A673 (cell line): ENCODE results near the gene BBS12. TPM values are rescaled to one million over a fixed set of nuclear protein-coding genes. Genes with fewer than 3 reads are reported as not detected.
"Not testable (repeated sequence)": the region's sequence is repeated elsewhere in the genome, so short reads cannot be mapped to it uniquely, and the experiment has no call there.

Experiments used
- BruUV-seq: library from RNA; stranded (reverse); fragments of 400-500 nt; replicated peaks from 2 replicates; lab custom pipeline; 2021; lab: Mats Ljungman, UMichigan
- CTCF ChIA-PET: fragments of 300-600 bp; sonication (Branson Sonifier 250); formaldehyde crosslinking; loops from one replicate; lab custom pipeline; 2022; ENCODE audit warnings: antibody characterized with exemption; lab: Charles Lee
- POLR2A ChIA-PET: fragments of 300-600 bp; sonication (Branson Sonifier 250); formaldehyde crosslinking; loops from one replicate; lab custom pipeline; 2022; ENCODE audit warnings: antibody characterized with exemption; ENCODE audit not compliant: low non-redundant PET; lab: Charles Lee
- DNase-seq: peaks from one replicate; pipeline ENCODE4 v3.0.0-alpha.2; 2015; ENCODE audit warnings: low spot score
- H3K27ac ChIP-seq: fragments of 200-600 bp; sonication (generic); 2 replicates; pipeline ENCODE4 v1.5.1; 2016; ENCODE audit warnings: mixed run types, low read depth, mild to moderate bottlenecking, mixed read lengths, antibody characterized with exemption, low read length; ENCODE audit not compliant: poor library complexity, severe bottlenecking
- H3K27me3 ChIP-seq: fragments of 200-600 bp; sonication (generic); replicated peaks from 2 replicates; pipeline ENCODE4 v1.6.1; 2017; ENCODE audit warnings: mixed run types, low read depth, mild to moderate bottlenecking, mixed read lengths, antibody characterized with exemption, low read length; ENCODE audit not compliant: insufficient read depth, poor library complexity
- H3K36me3 ChIP-seq: fragments of 200-600 bp; sonication (generic); 2 replicates; pipeline ENCODE4 v1.6.1; 2016; ENCODE audit warnings: mixed run types, mild to moderate bottlenecking, mixed read lengths, antibody characterized with exemption, low read length; ENCODE audit not compliant: insufficient read depth, poor library complexity, severe bottlenecking
- H3K4me1 ChIP-seq: fragments of 200-600 bp; sonication (generic); 2 replicates; pipeline ENCODE4 v1.6.1; 2017; ENCODE audit warnings: mixed run types, mild to moderate bottlenecking, mixed read lengths, antibody characterized with exemption, low read length; ENCODE audit not compliant: insufficient read depth, poor library complexity, severe bottlenecking
- H3K4me3 ChIP-seq: fragments of 200-600 bp; sonication (generic); 2 replicates; pipeline ENCODE4 v1.5.1; 2016; ENCODE audit warnings: low read depth, mixed run types, mild to moderate bottlenecking, mixed read lengths, low read length; ENCODE audit not compliant: poor library complexity, severe bottlenecking
- H3K9me3 ChIP-seq: fragments of 200-600 bp; sonication (generic); 2 replicates; pipeline ENCODE4 v1.6.1; 2016; ENCODE audit warnings: mixed run types, low read depth, mild to moderate bottlenecking, mixed read lengths, antibody characterized with exemption, low read length; ENCODE audit not compliant: poor library complexity, severe bottlenecking
- EZH2 ChIP-seq: fragments of 200-600 bp; sonication (generic); IDR thresholded peaks from 2 replicates; pipeline ENCODE4 v1.6.1; 2017; ENCODE audit warnings: borderline replicate concordance, low read depth, mild to moderate bottlenecking, mixed read lengths, antibody characterized with exemption, low read length; ENCODE audit not compliant: poor library complexity, severe bottlenecking
- intact Hi-C: fragments of 100-400 bp; cut with micrococcal nuclease; formaldehyde crosslinking; loops from one replicate; pipeline ENCODE4 v1.10.0; 2022; ENCODE audit not compliant: unreplicated experiment
- total RNA-seq: library from RNA; stranded (reverse); gene quantifications from 2 replicates; pipeline ENCODE4 v1.2.3, GENCODE V29; 2021
- TF ChIP-seq, protein P1 (sequence below): fragments of 300-800, 200-600 bp; sonication (generic); conservative IDR thresholded peaks from 2 replicates; pipeline ENCODE4 v1.5.1; 2017; ENCODE audit warnings: low read depth, mild to moderate bottlenecking, antibody characterized with exemption, low read length, moderate library complexity, mixed read lengths

The BBS12 gene
- total RNA-seq, 1 experiment from 2014 or later, result 1.9 TPM

DNA sequence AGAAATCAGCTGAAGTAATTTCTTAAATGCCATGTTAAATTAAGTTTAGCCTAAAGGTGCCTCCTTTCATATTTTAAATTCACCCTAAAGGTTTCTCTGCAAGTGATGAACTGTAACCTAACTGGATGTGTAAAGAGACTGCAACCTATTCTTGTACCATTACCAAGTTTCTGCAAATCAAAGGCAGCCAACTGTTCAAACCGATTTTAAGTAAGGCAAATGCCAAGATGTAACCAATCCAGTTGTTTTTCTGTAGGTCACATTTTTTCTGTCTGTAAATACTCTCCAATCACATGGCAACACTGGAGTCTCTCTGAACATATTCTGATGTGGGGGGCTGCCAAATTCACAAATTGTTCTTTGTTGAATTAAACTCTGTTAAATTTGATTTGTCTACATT lies 51.8 kb downstream of the BBS12 start:
- no peak overlapping the region for H3K4me3 ChIP-seq
- TF ChIP-seq, protein P1, sequence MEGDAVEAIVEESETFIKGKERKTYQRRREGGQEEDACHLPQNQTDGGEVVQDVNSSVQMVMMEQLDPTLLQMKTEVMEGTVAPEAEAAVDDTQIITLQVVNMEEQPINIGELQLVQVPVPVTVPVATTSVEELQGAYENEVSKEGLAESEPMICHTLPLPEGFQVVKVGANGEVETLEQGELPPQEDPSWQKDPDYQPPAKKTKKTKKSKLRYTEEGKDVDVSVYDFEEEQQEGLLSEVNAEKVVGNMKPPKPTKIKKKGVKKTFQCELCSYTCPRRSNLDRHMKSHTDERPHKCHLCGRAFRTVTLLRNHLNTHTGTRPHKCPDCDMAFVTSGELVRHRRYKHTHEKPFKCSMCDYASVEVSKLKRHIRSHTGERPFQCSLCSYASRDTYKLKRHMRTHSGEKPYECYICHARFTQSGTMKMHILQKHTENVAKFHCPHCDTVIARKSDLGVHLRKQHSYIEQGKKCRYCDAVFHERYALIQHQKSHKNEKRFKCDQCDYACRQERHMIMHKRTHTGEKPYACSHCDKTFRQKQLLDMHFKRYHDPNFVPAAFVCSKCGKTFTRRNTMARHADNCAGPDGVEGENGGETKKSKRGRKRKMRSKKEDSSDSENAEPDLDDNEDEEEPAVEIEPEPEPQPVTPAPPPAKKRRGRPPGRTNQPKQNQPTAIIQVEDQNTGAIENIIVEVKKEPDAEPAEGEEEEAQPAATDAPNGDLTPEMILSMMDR, result no peak
- TF ChIP-seq EZH2, result no peak
- peaks cover 3% of the 10 kb centered on the region for H3K4me1 ChIP-seq
- POLR2A ChIA-PET, result no interaction called here
- CTCF ChIA-PET, result no interaction called here
- intact Hi-C loops, result no loop called here
- DNase-seq, result no peak
- H3K27ac ChIP-seq, result no peak overlapping the region
- H3K9me3 ChIP-seq, result no peaks in the 10 kb centered on the region
- H3K27me3 ChIP-seq, result no peaks in the 10 kb centered on the region
- no TSS peak for BruUV-seq
- H3K36me3 ChIP-seq, result no peaks in the 10 kb centered on the region

DNA sequence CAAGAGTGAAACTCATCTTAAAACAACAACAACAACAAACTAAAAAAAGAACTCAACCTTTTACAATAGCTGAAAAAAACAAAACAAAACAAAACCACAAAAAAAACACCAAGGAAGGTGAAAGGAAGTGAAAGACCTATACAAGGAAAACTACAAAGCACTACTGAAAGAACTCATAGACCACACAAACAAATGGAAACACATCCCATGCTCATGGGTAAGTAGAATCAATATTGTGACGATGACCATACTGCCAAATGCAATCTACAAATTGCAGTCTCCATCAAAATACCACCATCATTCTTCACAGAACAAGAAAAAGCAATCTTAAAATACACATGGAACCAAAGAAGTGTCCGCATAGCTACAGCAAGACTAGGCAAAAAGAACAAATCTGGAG lies 52.6 kb downstream of the BBS12 start:
- ChIA-PET POLR2A (no interaction called here), CTCF (no interaction called here)
- DNase-seq, result no peak
- no TSS peak for BruUV-seq
- Histone ChIP-seq H3K4me3 (no peak overlapping the region), H3K36me3 (no peaks in the 10 kb centered on the region), H3K9me3 (no peaks in the 10 kb centered on the region), H3K27me3 (no peaks in the 10 kb centered on the region), H3K4me1 (peaks cover 3% of the 10 kb centered on the region), H3K27ac (no peak overlapping the region)
- TF ChIP-seq, protein P1, result no peak
- TF ChIP-seq EZH2, result no peak
- intact Hi-C loops, result no loop called here

DNA sequence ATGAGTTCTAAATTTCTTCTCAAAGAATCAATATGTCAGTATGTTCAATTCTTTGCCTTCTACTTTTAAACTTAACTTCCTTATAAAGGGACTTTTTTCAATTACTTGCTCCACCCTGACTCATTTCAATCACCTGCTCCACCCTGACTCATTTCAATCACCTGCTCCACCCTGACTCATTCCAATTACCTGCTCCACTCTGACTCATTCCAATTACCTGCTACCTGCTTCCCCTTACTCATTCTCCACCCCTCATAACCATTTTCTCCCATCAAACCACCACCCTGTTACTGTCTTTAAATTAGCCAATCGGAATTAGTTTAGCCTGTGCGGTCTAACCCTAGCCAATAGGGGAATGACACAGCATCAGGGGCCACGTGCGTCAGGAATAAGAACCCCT lies 53.8 kb downstream of the BBS12 start:
- intact Hi-C loops, result not testable (repeated sequence)

DNA sequence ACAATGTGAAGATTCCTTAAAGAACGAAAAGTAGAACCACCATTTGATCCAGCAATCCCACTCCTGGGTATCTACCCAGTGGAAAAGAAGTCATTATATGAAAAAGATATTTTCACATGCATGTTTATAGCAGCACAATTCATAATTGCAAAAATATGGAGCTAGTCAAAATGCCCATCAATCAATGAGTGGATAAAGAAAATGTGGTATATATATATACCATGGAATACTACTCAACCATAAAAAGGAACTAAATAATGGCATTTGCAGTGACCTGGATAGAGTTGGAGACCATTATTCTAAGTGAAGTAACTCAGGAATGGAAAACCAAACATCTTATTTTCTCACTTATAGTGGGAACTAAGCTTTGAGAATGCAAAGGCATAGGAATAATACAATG lies 54.4 kb downstream of the BBS12 start:
- H3K4me3 ChIP-seq, H3K27me3 ChIP-seq, POLR2A ChIA-PET, BruUV-seq, H3K36me3 ChIP-seq, intact Hi-C loops, H3K27ac ChIP-seq, DNase-seq, H3K9me3 ChIP-seq, H3K4me1 ChIP-seq, CTCF ChIA-PET: not testable (repeated sequence)

More for the DNA sequence above, 53.8 kb downstream of the BBS12 start:
- BruUV-seq, POLR2A ChIA-PET, H3K27me3 ChIP-seq, CTCF ChIA-PET, H3K27ac ChIP-seq, H3K4me3 ChIP-seq, H3K4me1 ChIP-seq, H3K9me3 ChIP-seq, H3K36me3 ChIP-seq, DNase-seq: not testable (repeated sequence)
